Activated naive CD8-positive, alpha-beta T cell treated with anti-CD3 and anti-CD28 coated beads, Interleukin-2, amount 10 ng/mL, durations not matched to agents 7 days and 5 days (primary cell): Measurements from ENCODE around the gene SPRY2. TPM values are rescaled to one million over a fixed set of nuclear protein-coding genes. Genes with fewer than 3 reads are reported as not detected.

Source experiments
- ATAC-seq: fragments of 150-1000 bp; cut with Tn5 transposase; one replicate; pipeline ENCODE4 v1.10.0; 2021; ENCODE audit warnings: low read depth, moderate library complexity
- POLR2A ChIA-PET: fragments of 350-600 bp; sonication (Branson Sonifier 250); formaldehyde crosslinking; loops from one replicate; lab custom pipeline; 2021; ENCODE audit warnings: antibody characterized with exemption; lab: Charles Lee
- DNase-seq: peaks from one replicate; pipeline ENCODE4 v3.0.0; 2021
- H3K27ac Mint-ChIP-seq: one replicate; pipeline ENCODE4 v1.8.0; 2022; ENCODE audit warnings: mild to moderate bottlenecking, mixed read lengths
- H3K27me3 Mint-ChIP-seq: one replicate; pipeline ENCODE4 v1.8.0; 2022; ENCODE audit warnings: mild to moderate bottlenecking, moderate library complexity, mixed read lengths
- H3K36me3 Mint-ChIP-seq: one replicate; pipeline ENCODE4 v1.8.0; 2021; ENCODE audit warnings: mild to moderate bottlenecking, mixed read lengths
- H3K4me1 Mint-ChIP-seq: one replicate; pipeline ENCODE4 v1.8.0; 2021; ENCODE audit warnings: mixed read lengths
- H3K4me3 Mint-ChIP-seq: one replicate; pipeline ENCODE4 v1.8.0; 2022; ENCODE audit warnings: mild to moderate bottlenecking, moderate library complexity, mixed read lengths
- H3K9me3 Mint-ChIP-seq: one replicate; pipeline ENCODE4 v1.8.0; 2021; ENCODE audit warnings: mixed read lengths
- total RNA-seq, 2 experiments: library from RNA; stranded (reverse); gene quantifications; one replicate each; pipeline ENCODE4 v1.2.3, GENCODE V29; 2021

The SPRY2 gene
- total RNA-seq, 2 experiments from 2014 or later: 0.47 to 0.60 TPM

GRCh38 chr13:80314711-80315653 is 25.9 kb downstream of the SPRY2 start:
- DNase-seq (no peak), ATAC-seq (no peak)
- no peaks in the 10 kb centered on the region for H3K36me3 Mint-ChIP-seq
- no peaks in the 10 kb centered on the region for H3K4me1 Mint-ChIP-seq
- peaks cover 4% of the 10 kb centered on the region for H3K27me3 Mint-ChIP-seq
- no peaks in the 10 kb centered on the region for H3K9me3 Mint-ChIP-seq
- H3K4me3 Mint-ChIP-seq: no peak overlapping the region
- H3K27ac Mint-ChIP-seq: no peak overlapping the region
- POLR2A ChIA-PET: no interaction called here

- H3K9me3 Mint-ChIP-seq: no peaks in the 10 kb centered on the region
- no peaks in the 10 kb centered on the region for H3K4me1 Mint-ChIP-seq
These were observed 27.2 kb downstream of the SPRY2 start for GRCh38 chr13:80313668-80314256.

GRCh38 chr13:80312967-80313366 is 28.0 kb downstream of the SPRY2 start:
- POLR2A ChIA-PET: no interaction called here
- no peak for ATAC-seq

More at GRCh38 chr13:80313668-80314256, 27.2 kb downstream of the SPRY2 start:
- Mint-ChIP-seq H3K27me3 (peaks cover 4% of the 10 kb centered on the region), H3K4me3 (no peak overlapping the region), H3K27ac (no peak overlapping the region), H3K36me3 (no peaks in the 10 kb centered on the region)
- ATAC-seq (no peak), DNase-seq (no peak)
- POLR2A ChIA-PET: no interaction called here

GRCh38 chr13:80312012-80312704 is 28.8 kb downstream of the SPRY2 start:
- peaks cover 4% of the 10 kb centered on the region for H3K27me3 Mint-ChIP-seq

More at GRCh38 chr13:80312967-80313366, 28.0 kb downstream of the SPRY2 start:
- Mint-ChIP-seq H3K4me3 (no peak overlapping the region), H3K27me3 (peaks cover 4% of the 10 kb centered on the region), H3K27ac (no peak overlapping the region), H3K36me3 (no peaks in the 10 kb centered on the region), H3K9me3 (no peaks in the 10 kb centered on the region), H3K4me1 (no peaks in the 10 kb centered on the region)
- no peak for DNase-seq

GRCh38 chr13:80309926-80310325 is 31.0 kb downstream of the SPRY2 start:
- no peak for ATAC-seq
- H3K36me3 Mint-ChIP-seq: no peaks in the 10 kb centered on the region
- POLR2A ChIA-PET: no interaction called here
- H3K4me1 Mint-ChIP-seq: no peaks in the 10 kb centered on the region
- H3K27ac Mint-ChIP-seq: no peak overlapping the region
- no peak overlapping the region for H3K4me3 Mint-ChIP-seq
- H3K27me3 Mint-ChIP-seq: peaks cover 4% of the 10 kb centered on the region
- no peaks in the 10 kb centered on the region for H3K9me3 Mint-ChIP-seq
- no peak for DNase-seq

More at GRCh38 chr13:80312012-80312704, 28.8 kb downstream of the SPRY2 start:
- POLR2A ChIA-PET: no interaction called here
- Mint-ChIP-seq H3K4me3 (no peak overlapping the region), H3K9me3 (no peaks in the 10 kb centered on the region), H3K27ac (no peak overlapping the region), H3K36me3 (no peaks in the 10 kb centered on the region), H3K4me1 (no peaks in the 10 kb centered on the region)
- DNase-seq (no peak), ATAC-seq (no peak)

- POLR2A ChIA-PET: no interaction called here
- Mint-ChIP-seq H3K4me3 (no peak overlapping the region), H3K36me3 (no peaks in the 10 kb centered on the region), H3K27me3 (no peaks in the 10 kb centered on the region), H3K9me3 (no peaks in the 10 kb centered on the region), H3K4me1 (no peaks in the 10 kb centered on the region), H3K27ac (no peak overlapping the region)
- DNase-seq (no peak), ATAC-seq (no peak)
These were observed 33.4 kb downstream of the SPRY2 start for GRCh38 chr13:80307401-80307987.

GRCh38 chr13:80306337-80306972 is 34.5 kb downstream of the SPRY2 start:
- Mint-ChIP-seq H3K27me3 (no peaks in the 10 kb centered on the region), H3K4me3 (no peak overlapping the region)
- ATAC-seq: no peak

GRCh38 chr13:80305737-80306136 is 35.2 kb downstream of the SPRY2 start:
- H3K9me3 Mint-ChIP-seq: no peaks in the 10 kb centered on the region

More at GRCh38 chr13:80306337-80306972, 34.5 kb downstream of the SPRY2 start:
- Mint-ChIP-seq H3K27ac (no peak overlapping the region), H3K36me3 (no peaks in the 10 kb centered on the region), H3K4me1 (no peaks in the 10 kb centered on the region), H3K9me3 (no peaks in the 10 kb centered on the region)
- no peak for DNase-seq
- POLR2A ChIA-PET: no interaction called here

GRCh38 chr13:80303225-80303811 is 37.6 kb downstream of the SPRY2 start:
- no peaks in the 10 kb centered on the region for H3K36me3 Mint-ChIP-seq
- POLR2A ChIA-PET: no interaction called here
- no peaks in the 10 kb centered on the region for H3K4me1 Mint-ChIP-seq
- H3K9me3 Mint-ChIP-seq: no peaks in the 10 kb centered on the region
- no peaks in the 10 kb centered on the region for H3K27me3 Mint-ChIP-seq
- no peak overlapping the region for H3K4me3 Mint-ChIP-seq
- ATAC-seq (no peak), DNase-seq (no peak)
- H3K27ac Mint-ChIP-seq: no peak overlapping the region

More at GRCh38 chr13:80305737-80306136, 35.2 kb downstream of the SPRY2 start:
- ATAC-seq: no peak
- no peaks in the 10 kb centered on the region for H3K36me3 Mint-ChIP-seq
- no peak for DNase-seq
- H3K4me1 Mint-ChIP-seq: no peaks in the 10 kb centered on the region
- H3K27ac Mint-ChIP-seq: no peak overlapping the region
- H3K4me3 Mint-ChIP-seq: no peak overlapping the region
- no peaks in the 10 kb centered on the region for H3K27me3 Mint-ChIP-seq
- POLR2A ChIA-PET: no interaction called here

GRCh38 chr13:80299046-80299445 is 41.9 kb downstream of the SPRY2 start:
- POLR2A ChIA-PET: no interaction called here
- H3K4me3 Mint-ChIP-seq: no peak overlapping the region
- no peaks in the 10 kb centered on the region for H3K9me3 Mint-ChIP-seq
- no peak overlapping the region for H3K27ac Mint-ChIP-seq
- no peaks in the 10 kb centered on the region for H3K36me3 Mint-ChIP-seq
- DNase-seq (no peak), ATAC-seq (no peak)
- no peaks in the 10 kb centered on the region for H3K4me1 Mint-ChIP-seq
- no peaks in the 10 kb centered on the region for H3K27me3 Mint-ChIP-seq

- Mint-ChIP-seq H3K27me3 (no peaks in the 10 kb centered on the region), H3K36me3 (no peaks in the 10 kb centered on the region), H3K27ac (no peak overlapping the region), H3K4me3 (no peak overlapping the region), H3K9me3 (no peaks in the 10 kb centered on the region), H3K4me1 (no peaks in the 10 kb centered on the region)
- ATAC-seq: no peak
- POLR2A ChIA-PET: no interaction called here
- no peak for DNase-seq
These were observed 43.4 kb downstream of the SPRY2 start for GRCh38 chr13:80297503-80297902.

GRCh38 chr13:80297094-80297493 is 43.8 kb downstream of the SPRY2 start:
- POLR2A ChIA-PET: no interaction called here
- H3K27ac Mint-ChIP-seq: no peak overlapping the region
- no peaks in the 10 kb centered on the region for H3K36me3 Mint-ChIP-seq
- DNase-seq: no peak
- H3K4me1 Mint-ChIP-seq: no peaks in the 10 kb centered on the region
- no peaks in the 10 kb centered on the region for H3K27me3 Mint-ChIP-seq
- ATAC-seq: no peak
- H3K4me3 Mint-ChIP-seq: no peak overlapping the region
- H3K9me3 Mint-ChIP-seq: no peaks in the 10 kb centered on the region
